H9 (cell line): ENCODE results near the gene GGA1. TPM values are rescaled to one million over a fixed set of nuclear protein-coding genes. Genes with fewer than 3 reads are reported as not detected.

Source experiments
- DNase-seq: peaks from one replicate; pipeline ENCODE4 v3.0.0-alpha.2; 2017
- H2AFZ ChIP-seq: one replicate; pipeline ENCODE4 v1.6.1; 2013; ENCODE audit warnings: mild to moderate bottlenecking, low read length, control low read depth, moderate library complexity
- H2AK5ac ChIP-seq: 2 replicates; pipeline ENCODE4 v1.6.1; 2013; ENCODE audit warnings: low read length, control low read depth, mixed read lengths; ENCODE audit not compliant: insufficient read length
- H2BK120ac ChIP-seq: one replicate; pipeline ENCODE4 v1.6.1; 2013; ENCODE audit warnings: low read depth, mild to moderate bottlenecking, low read length, control low read depth, inconsistent platforms; ENCODE audit not compliant: poor library complexity, severe bottlenecking
- H2BK12ac ChIP-seq: 2 replicates; pipeline ENCODE4 v1.6.1; 2013; ENCODE audit warnings: low read length, control low read depth, mixed read lengths, low read depth; ENCODE audit not compliant: insufficient read length
- H2BK15ac ChIP-seq: 2 replicates; pipeline ENCODE4 v1.6.1; 2013; ENCODE audit warnings: low read depth, low read length, control low read depth
- H2BK20ac ChIP-seq: one replicate; pipeline ENCODE4 v1.6.1; 2013; ENCODE audit warnings: low read depth, mild to moderate bottlenecking, low read length, control low read depth, inconsistent platforms; ENCODE audit not compliant: poor library complexity, severe bottlenecking
- H2BK5ac ChIP-seq: 2 replicates; pipeline ENCODE4 v1.6.1; 2013; ENCODE audit warnings: low read length, control low read depth, mixed read lengths; ENCODE audit not compliant: insufficient read length
- H3K14ac ChIP-seq: 2 replicates; pipeline ENCODE4 v1.6.1; 2013; ENCODE audit warnings: low read length, control low read depth; ENCODE audit not compliant: insufficient read depth
- H3K18ac ChIP-seq: 2 replicates; pipeline ENCODE4 v1.6.1; 2013; ENCODE audit warnings: low read depth, mild to moderate bottlenecking, mixed read lengths, low read length, control low read depth; ENCODE audit not compliant: insufficient read length
- H3K23ac ChIP-seq: 2 replicates; pipeline ENCODE4 v1.6.1; 2013; ENCODE audit warnings: low read length, control low read depth, mixed read lengths, low read depth; ENCODE audit not compliant: insufficient read length
- H3K23me2 ChIP-seq: 2 replicates; pipeline ENCODE4 v1.6.1; 2013; ENCODE audit warnings: low read depth, mild to moderate bottlenecking, mixed read lengths, low read length, control low read depth; ENCODE audit not compliant: insufficient read length, poor library complexity, severe bottlenecking
- H3K27ac ChIP-seq: 2 replicates; pipeline ENCODE4 v1.5.1; 2013; ENCODE audit warnings: low read length, control low read depth, mixed read lengths, low read depth; ENCODE audit not compliant: insufficient read length
- H3K27me3 ChIP-seq: 2 replicates; pipeline ENCODE4 v1.6.1; 2013; ENCODE audit warnings: low read length, control low read depth, inconsistent platforms; ENCODE audit not compliant: insufficient read depth
- H3K4ac ChIP-seq: 2 replicates; pipeline ENCODE4 v1.6.1; 2013; ENCODE audit warnings: low read depth, mild to moderate bottlenecking, control low read depth, inconsistent platforms, low read length, moderate library complexity
- H3K4me1 ChIP-seq: 2 replicates; pipeline ENCODE4 v1.6.1; 2013; ENCODE audit warnings: low read length, control low read depth, inconsistent platforms; ENCODE audit not compliant: insufficient read depth
- H3K4me2 ChIP-seq: 2 replicates; pipeline ENCODE4 v1.6.1; 2013; ENCODE audit warnings: low read length, control low read depth, mixed read lengths; ENCODE audit not compliant: insufficient read length, insufficient read depth
- H3K56ac ChIP-seq: 2 replicates; pipeline ENCODE4 v1.6.1; 2013; ENCODE audit warnings: low read depth, mild to moderate bottlenecking, mixed read lengths, low read length, control low read depth; ENCODE audit not compliant: insufficient read length
- H3K79me1 ChIP-seq: 2 replicates; pipeline ENCODE4 v1.6.1; 2013; ENCODE audit warnings: low read depth, mild to moderate bottlenecking, moderate library complexity, low read length, control low read depth, inconsistent platforms; ENCODE audit not compliant: insufficient read depth, poor library complexity, severe bottlenecking
- H3K79me2 ChIP-seq: 2 replicates; pipeline ENCODE4 v1.6.1; 2013; ENCODE audit warnings: low read length, control low read depth, inconsistent platforms; ENCODE audit not compliant: insufficient read depth
- H3K9ac ChIP-seq: 2 replicates; pipeline ENCODE4 v1.6.1; 2013; ENCODE audit warnings: low read length, control low read depth, mixed read lengths; ENCODE audit not compliant: insufficient read length; ENCODE audit errors: extremely low read depth
- H3K9me3 ChIP-seq: one replicate; pipeline ENCODE4 v1.6.1; 2013; ENCODE audit warnings: low read depth, low read length, inconsistent platforms; ENCODE audit not compliant: control insufficient read depth
- H3T11ph ChIP-seq: one replicate; pipeline ENCODE4 v1.6.1; 2013; ENCODE audit warnings: mild to moderate bottlenecking, low read length, control low read depth, inconsistent platforms
- H4K20me1 ChIP-seq: one replicate; pipeline ENCODE4 v1.6.1; 2013; ENCODE audit not compliant: control insufficient read depth, insufficient read length, insufficient read depth
- H4K5ac ChIP-seq: 2 replicates; pipeline ENCODE4 v1.6.1; 2013; ENCODE audit warnings: low read depth, mild to moderate bottlenecking, mixed read lengths, low read length, control low read depth; ENCODE audit not compliant: insufficient read length
- H4K8ac ChIP-seq: replicated peaks from 2 replicates; pipeline ENCODE4 v1.6.1; 2013; ENCODE audit warnings: low read length, control low read depth, mixed read lengths, low read depth; ENCODE audit not compliant: insufficient read length
- H4K91ac ChIP-seq: 2 replicates; pipeline ENCODE4 v1.6.1; 2013; ENCODE audit warnings: low read depth, mild to moderate bottlenecking, moderate library complexity, mixed read lengths, low read length, control low read depth; ENCODE audit not compliant: insufficient read length
- H3K27ac Mint-ChIP-seq, 3 experiments: 2 replicates in 2 of 3; 3 replicates in 1 of 3; pipeline ENCODE4 v1.8.0; 2020 to 2021; ENCODE audit warnings: mixed read lengths in 3 of 3, mild to moderate bottlenecking in 1 of 3, moderate library complexity in 1 of 3
- H3K27me3 Mint-ChIP-seq: 2 replicates; pipeline ENCODE4 v1.8.0; 2021; ENCODE audit warnings: low read depth, mild to moderate bottlenecking, moderate library complexity, mixed read lengths
- H3K36me3 Mint-ChIP-seq, 3 experiments: 2 replicates in 2 of 3; 3 replicates in 1 of 3; pipeline ENCODE4 v1.8.0; 2020 to 2021; ENCODE audit warnings: low read depth in 3 of 3, mixed read lengths in 3 of 3; ENCODE audit not compliant: insufficient read depth in 1 of 3
- H3K4me1 Mint-ChIP-seq, 2 experiments: 2 replicates each; pipeline ENCODE4 v1.8.0; 2020; ENCODE audit warnings: mixed read lengths in 2 of 2
- H3K4me3 Mint-ChIP-seq, 2 experiments: 2 replicates in 1 of 2; 3 replicates in 1 of 2; pipeline ENCODE4 v1.8.0; 2020 to 2021; ENCODE audit warnings: mild to moderate bottlenecking in 2 of 2, mixed read lengths in 2 of 2, moderate library complexity in 1 of 2
- H3K9me3 Mint-ChIP-seq, 2 experiments: 2 replicates in 1 of 2; 3 replicates in 1 of 2; pipeline ENCODE4 v1.8.0; 2020; ENCODE audit warnings: mild to moderate bottlenecking in 2 of 2, mixed read lengths in 2 of 2, moderate library complexity in 1 of 2
- CTCF ChIP-seq: fragments of 200-600 bp; sonication (generic); conservative IDR thresholded peaks from 3 replicates; pipeline ENCODE4 v1.8.0; 2021; ENCODE audit warnings: antibody characterized with exemption, mild to moderate bottlenecking
- WGBS: extraction: QIAGEN DNeasy Blood & Tissue Kit; methylation state at CpG from one replicate; pipeline ENCODE4 v1.1.7; 2013; ENCODE audit warnings: missing lambda C conversion rate, low lambda C conversion rate, mixed read lengths; ENCODE audit not compliant: insufficient read length; ENCODE audit errors: extremely low coverage; 5-methylcytosine and 5-hydroxymethylcytosine counted together
- total RNA-seq: library from RNA; stranded (reverse); gene quantifications from 2 replicates; pipeline ENCODE4 v1.2.1, GENCODE V29; 2021

The GGA1 gene
- total RNA-seq, 1 experiment from 2014 or later, result 61.7 TPM

GRCh38 chr22:37617431-37617830 lies 8.8 kb downstream of the GGA1 start:
- no peak overlapping the region for H3K4me3 Mint-ChIP-seq
- H3K23ac ChIP-seq, result no peak overlapping the region
- H2AK5ac ChIP-seq, result no peak overlapping the region
- no peak overlapping the region for H3K14ac ChIP-seq
- H2BK12ac ChIP-seq, result no peak overlapping the region
- no peak overlapping the region for H2AFZ ChIP-seq
- no peaks in the 10 kb centered on the region; the same call in 1 of the 2 replicates for H3K27me3 Mint-ChIP-seq
- no peak overlapping the region for H2BK5ac ChIP-seq
- no peak overlapping the region for H3K4ac ChIP-seq
- H2BK20ac ChIP-seq, result no peak overlapping the region
- no peak overlapping the region for H3K9ac ChIP-seq
- H3K56ac ChIP-seq, result no peak overlapping the region
- H3K27ac Mint-ChIP-seq, result no peak overlapping the region
- no peak overlapping the region for H3K18ac ChIP-seq
- peaks cover 10 to 48% (median 47%) of the 10 kb centered on the region in 3 experiments; a peak in 6 of 7 replicates for H3K36me3 Mint-ChIP-seq
- no peak overlapping the region for H3T11ph ChIP-seq
- H2BK120ac ChIP-seq, result no peak overlapping the region
- H4K5ac ChIP-seq, result no peak overlapping the region
- WGBS, result no CpG with 5 or more reads among the region's 1 CpG
- H4K20me1 ChIP-seq, result no peaks in the 10 kb centered on the region
- no peak overlapping the region for H3K27ac ChIP-seq
- no peaks in the 10 kb centered on the region for H3K79me1 ChIP-seq
- H3K79me2 ChIP-seq, result no peaks in the 10 kb centered on the region
- no peak overlapping the region for H2BK15ac ChIP-seq
- no peak for DNase-seq
- H3K27me3 ChIP-seq, result no peaks in the 10 kb centered on the region
- no peaks in the 10 kb centered on the region for H3K23me2 ChIP-seq
- H3K9me3 Mint-ChIP-seq, result no peaks in the 10 kb centered on the region
- no peaks in the 10 kb centered on the region for H3K9me3 ChIP-seq
- H4K8ac ChIP-seq, result no peak overlapping the region
- no peak overlapping the region for H3K4me2 ChIP-seq
- H3K4me1 ChIP-seq, result no peaks in the 10 kb centered on the region
- no peak overlapping the region for H4K91ac ChIP-seq
- no peak for TF ChIP-seq CTCF
- no peaks in the 10 kb centered on the region for H3K4me1 Mint-ChIP-seq
